ENCODE data around the gene PLXNA2. TPM values are rescaled to one million over a fixed set of nuclear protein-coding genes. Genes with fewer than 3 reads are reported as not detected.

PLXNA2 gene
- total and polyA plus RNA-seq, 2 donors: 1.9 to 5.6 TPM

GRCh38 chr1:208024406-208024805 lies 219.8 kb downstream of the PLXNA2 start:
- DNase-seq (ENCODE audit: low read depth in 6 of 9, low spot score in 9 of 9): no peak
- H3K4me1 ChIP-seq (ENCODE audit: control insufficient read depth in 2 of 2, insufficient read depth in 2 of 2, low read length in 2 of 2): peaks cover 18 to 59% of the 10 kb centered on the region in 2 donors
- no peaks in the 10 kb centered on the region for H3K9me3 ChIP-seq (ENCODE audit: control insufficient read depth in 2 of 2, insufficient read depth in 1 of 2, low read length in 1 of 2)
- no peak overlapping the region for H3K4me3 ChIP-seq (ENCODE audit: low read length in 2 of 2)
- peaks cover 2 to 6% of the 10 kb centered on the region in 2 donors for H3K36me3 ChIP-seq (ENCODE audit: control insufficient read depth in 2 of 2, insufficient read depth in 2 of 2, low read length in 1 of 2)
- H3K27ac ChIP-seq (ENCODE audit: low read depth in 1 of 2, low read length in 1 of 2): no peak overlapping the region
- H3K27me3 ChIP-seq (ENCODE audit: control insufficient read depth in 2 of 2, insufficient read depth in 1 of 2, low read length in 1 of 2): no peaks in the 10 kb centered on the region
- WGBS: 98% methylated on average over 6 of the region's 6 CpGs

DNA sequence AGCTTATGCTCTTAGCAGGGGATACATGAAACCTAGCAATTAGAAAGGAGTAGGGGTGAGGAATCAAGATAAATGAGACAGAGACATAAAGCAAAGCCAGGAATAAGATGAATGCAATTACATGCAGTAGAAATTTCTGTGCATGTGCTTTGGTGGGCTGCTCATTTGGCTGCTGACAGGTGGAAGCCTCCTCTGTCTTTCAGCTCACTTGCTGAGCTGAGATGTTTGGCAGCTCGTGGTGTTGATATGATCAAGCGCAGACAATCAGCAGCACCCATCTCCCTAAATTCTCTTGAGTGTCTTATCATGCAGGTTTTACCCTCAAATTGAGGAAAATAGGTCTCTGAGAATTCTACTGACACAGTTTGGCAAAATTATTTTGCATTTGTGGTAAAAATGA lies 224.9 kb downstream of the PLXNA2 start:
- no peaks in the 10 kb centered on the region for H3K27me3 ChIP-seq (ENCODE audit: control insufficient read depth in 2 of 2, insufficient read depth in 1 of 2, low read length in 1 of 2)
- H3K9me3 ChIP-seq (ENCODE audit: control insufficient read depth in 2 of 2, insufficient read depth in 1 of 2, low read length in 1 of 2): no peaks in the 10 kb centered on the region
- DNase-seq (ENCODE audit: low read depth in 6 of 9, low spot score in 9 of 9): peak in 2 of 9 donors; percentile 40 to 57
- no peak overlapping the region for H3K4me3 ChIP-seq (ENCODE audit: low read length in 2 of 2)
- H3K27ac ChIP-seq (ENCODE audit: low read depth in 1 of 2, low read length in 1 of 2): no peak overlapping the region
- H3K36me3 ChIP-seq (ENCODE audit: control insufficient read depth in 2 of 2, insufficient read depth in 2 of 2, low read length in 1 of 2): no peaks in the 10 kb centered on the region
- 64% methylated on average over 2 of the region's 2 CpGs for WGBS
- H3K4me1 ChIP-seq (ENCODE audit: control insufficient read depth in 2 of 2, insufficient read depth in 2 of 2, low read length in 2 of 2): peaks cover 5 to 29% of the 10 kb centered on the region in 2 donors

DNA sequence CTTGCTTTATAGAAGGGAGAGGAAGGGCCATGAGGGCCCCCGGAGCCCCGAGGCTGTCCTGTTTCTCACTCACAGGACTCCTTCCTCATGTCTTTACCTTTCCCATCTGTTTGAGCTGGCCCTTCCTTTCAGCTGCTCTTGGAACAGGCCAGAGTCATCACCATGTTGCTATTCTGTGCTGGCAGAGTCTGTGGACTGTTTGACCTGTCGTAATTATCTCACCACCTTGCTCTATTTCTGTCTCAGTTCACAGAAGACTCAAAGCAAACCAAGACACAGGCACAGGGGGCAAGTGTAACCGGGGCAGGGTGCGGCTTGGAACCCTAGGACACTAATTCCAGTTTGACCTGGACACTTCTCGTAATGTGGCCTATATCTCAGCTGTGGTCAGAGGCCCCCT lies 228.9 kb downstream of the PLXNA2 start:
- Histone ChIP-seq H3K9me3 (ENCODE audit: control insufficient read depth in 2 of 2, insufficient read depth in 1 of 2, low read length in 1 of 2) (no peaks in the 10 kb centered on the region), H3K27ac (ENCODE audit: low read depth in 1 of 2, low read length in 1 of 2) (no peak overlapping the region), H3K27me3 (ENCODE audit: control insufficient read depth in 2 of 2, insufficient read depth in 1 of 2, low read length in 1 of 2) (no peaks in the 10 kb centered on the region), H3K4me1 (ENCODE audit: control insufficient read depth in 2 of 2, insufficient read depth in 2 of 2, low read length in 2 of 2) (peaks cover 0 to 11% of the 10 kb centered on the region in 2 donors), H3K36me3 (ENCODE audit: control insufficient read depth in 2 of 2, insufficient read depth in 2 of 2, low read length in 1 of 2) (no peaks in the 10 kb centered on the region), H3K4me3 (ENCODE audit: low read length in 2 of 2) (no peak overlapping the region)
- 92% methylated on average over 6 of the region's 6 CpGs for WGBS
- no peak for DNase-seq (ENCODE audit: low read depth in 6 of 9, low spot score in 9 of 9)

GRCh38 chr1:208013210-208013609 lies 231.0 kb downstream of the PLXNA2 start:
- 98% methylated on average over 2 of the region's 2 CpGs for WGBS
- peaks cover 0 to 3% of the 10 kb centered on the region in 2 donors for H3K4me1 ChIP-seq (ENCODE audit: control insufficient read depth in 2 of 2, insufficient read depth in 2 of 2, low read length in 2 of 2)
- H3K27ac ChIP-seq (ENCODE audit: low read depth in 1 of 2, low read length in 1 of 2): no peak overlapping the region
- no peaks in the 10 kb centered on the region for H3K36me3 ChIP-seq (ENCODE audit: control insufficient read depth in 2 of 2, insufficient read depth in 2 of 2, low read length in 1 of 2)
- DNase-seq (ENCODE audit: low read depth in 6 of 9, low spot score in 9 of 9): no peak
- H3K27me3 ChIP-seq (ENCODE audit: control insufficient read depth in 2 of 2, insufficient read depth in 1 of 2, low read length in 1 of 2): no peaks in the 10 kb centered on the region
- H3K4me3 ChIP-seq (ENCODE audit: low read length in 2 of 2): no peak overlapping the region
- H3K9me3 ChIP-seq (ENCODE audit: control insufficient read depth in 2 of 2, insufficient read depth in 1 of 2, low read length in 1 of 2): no peaks in the 10 kb centered on the region

GRCh38 chr1:208012721-208013120 lies 231.5 kb downstream of the PLXNA2 start:
- Histone ChIP-seq H3K4me1 (ENCODE audit: control insufficient read depth in 2 of 2, insufficient read depth in 2 of 2, low read length in 2 of 2) (peaks cover 0 to 3% of the 10 kb centered on the region in 2 donors), H3K36me3 (ENCODE audit: control insufficient read depth in 2 of 2, insufficient read depth in 2 of 2, low read length in 1 of 2) (no peaks in the 10 kb centered on the region), H3K27ac (ENCODE audit: low read depth in 1 of 2, low read length in 1 of 2) (no peak overlapping the region), H3K9me3 (ENCODE audit: control insufficient read depth in 2 of 2, insufficient read depth in 1 of 2, low read length in 1 of 2) (no peaks in the 10 kb centered on the region), H3K4me3 (ENCODE audit: low read length in 2 of 2) (no peak overlapping the region), H3K27me3 (ENCODE audit: control insufficient read depth in 2 of 2, insufficient read depth in 1 of 2, low read length in 1 of 2) (no peaks in the 10 kb centered on the region)
- WGBS: 48% methylated on average over 2 of the region's 2 CpGs
- DNase-seq (ENCODE audit: low read depth in 6 of 9, low spot score in 9 of 9): no peak

DNA sequence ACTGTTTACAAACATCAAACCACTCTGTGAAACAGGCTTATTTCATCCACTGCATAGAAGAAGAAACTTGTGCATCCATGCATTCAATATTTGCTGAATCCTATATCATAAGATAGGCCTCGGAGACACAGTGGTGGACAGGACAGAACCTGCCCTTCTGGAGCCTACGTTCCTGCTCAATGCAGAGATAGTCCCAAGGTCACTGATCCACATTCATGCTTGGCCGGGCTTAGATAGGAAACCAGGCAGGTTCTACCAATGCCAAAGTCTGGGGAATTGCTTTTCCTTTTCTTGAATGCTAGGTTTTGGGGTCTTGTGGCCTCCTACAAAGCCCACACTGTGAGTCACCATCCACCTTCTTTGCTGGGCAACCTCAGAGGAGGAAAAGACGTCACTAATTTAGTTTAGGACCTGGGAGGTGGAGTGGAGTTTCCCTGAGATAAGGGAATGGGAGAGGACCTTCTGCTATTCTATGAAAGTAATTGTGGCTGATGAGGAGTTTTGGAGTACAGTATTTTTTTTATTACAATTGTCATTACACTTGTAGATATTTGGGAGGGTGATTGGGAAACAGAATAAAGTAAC lies 233.6 kb downstream of the PLXNA2 start:
- Histone ChIP-seq H3K36me3 (ENCODE audit: control insufficient read depth in 2 of 2, insufficient read depth in 2 of 2, low read length in 1 of 2) (no peaks in the 10 kb centered on the region), H3K4me1 (ENCODE audit: control insufficient read depth in 2 of 2, insufficient read depth in 2 of 2, low read length in 2 of 2) (no peaks in the 10 kb centered on the region), H3K4me3 (ENCODE audit: low read length in 2 of 2) (no peak overlapping the region), H3K27ac (ENCODE audit: low read depth in 1 of 2, low read length in 1 of 2) (no peak overlapping the region), H3K27me3 (ENCODE audit: control insufficient read depth in 2 of 2, insufficient read depth in 1 of 2, low read length in 1 of 2) (no peaks in the 10 kb centered on the region), H3K9me3 (ENCODE audit: control insufficient read depth in 2 of 2, insufficient read depth in 1 of 2, low read length in 1 of 2) (no peaks in the 10 kb centered on the region)
- 95% methylated on average over 4 of the region's 4 CpGs for WGBS
- DNase-seq (ENCODE audit: low read depth in 6 of 9, low spot score in 9 of 9): no peak

DNA sequence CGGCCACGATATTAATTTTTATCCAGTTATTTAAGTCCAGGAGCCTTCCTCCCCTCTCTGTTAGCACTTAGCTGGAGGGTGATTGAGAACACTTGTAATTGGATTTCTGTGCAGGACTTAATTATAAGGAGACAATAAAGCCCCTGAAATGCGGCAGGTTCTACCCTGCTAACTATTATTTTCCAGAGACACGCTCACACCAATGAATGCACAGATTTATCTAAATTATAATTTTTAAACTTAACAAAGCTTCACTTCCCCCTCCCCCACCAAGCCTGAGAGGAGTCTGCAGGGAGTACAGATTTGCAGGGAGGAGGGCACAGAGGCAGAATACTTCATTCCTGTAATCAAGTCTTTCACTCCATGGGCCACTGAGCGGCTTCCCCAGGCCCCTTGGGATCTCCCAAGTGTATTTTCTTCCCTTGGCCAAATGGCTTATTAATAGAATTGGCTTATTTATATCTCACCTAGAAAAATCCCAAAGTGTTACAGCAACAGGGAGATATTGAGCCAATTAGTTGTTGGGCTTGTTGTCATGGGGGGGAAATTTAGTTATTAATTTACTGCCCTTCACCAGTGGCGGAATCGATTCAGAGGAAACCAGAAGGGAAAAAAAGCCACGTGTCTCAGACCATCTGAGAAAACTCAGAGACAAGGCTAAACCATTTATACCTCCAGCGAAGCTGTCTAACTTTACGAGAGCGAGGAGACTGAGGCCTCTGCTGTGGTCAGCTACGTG lies 234.3 kb downstream of the PLXNA2 start:
- H3K4me1 ChIP-seq (ENCODE audit: control insufficient read depth in 2 of 2, insufficient read depth in 2 of 2, low read length in 2 of 2): no peaks in the 10 kb centered on the region
- no peak overlapping the region for H3K27ac ChIP-seq (ENCODE audit: low read depth in 1 of 2, low read length in 1 of 2)
- no peak for DNase-seq (ENCODE audit: low read depth in 6 of 9, low spot score in 9 of 9)
- no peaks in the 10 kb centered on the region for H3K36me3 ChIP-seq (ENCODE audit: control insufficient read depth in 2 of 2, insufficient read depth in 2 of 2, low read length in 1 of 2)
- WGBS: 94% methylated on average over 12 of the region's 12 CpGs
- no peaks in the 10 kb centered on the region for H3K27me3 ChIP-seq (ENCODE audit: control insufficient read depth in 2 of 2, insufficient read depth in 1 of 2, low read length in 1 of 2)
- no peaks in the 10 kb centered on the region for H3K9me3 ChIP-seq (ENCODE audit: control insufficient read depth in 2 of 2, insufficient read depth in 1 of 2, low read length in 1 of 2)
- H3K4me3 ChIP-seq (ENCODE audit: low read length in 2 of 2): no peak overlapping the region

DNA sequence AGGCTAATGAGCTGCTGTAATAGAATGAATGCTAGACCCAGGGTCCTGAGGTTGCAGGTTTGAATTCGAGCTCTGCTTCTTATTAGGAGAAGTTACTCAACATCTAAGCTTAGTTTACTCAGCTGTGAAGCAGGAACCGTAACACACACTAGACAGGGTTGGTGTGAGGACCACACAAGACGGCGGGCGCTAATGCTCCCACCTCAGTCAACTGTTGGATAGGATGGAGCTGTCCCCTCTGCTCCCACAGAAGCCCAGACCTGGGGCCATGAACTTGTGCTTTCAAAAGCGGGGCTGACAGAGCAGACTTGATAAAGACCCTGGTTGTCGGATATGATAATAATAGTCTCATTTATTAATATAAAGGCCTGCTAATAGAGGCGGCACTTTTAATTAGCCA lies 234.9 kb downstream of the PLXNA2 start:
- Histone ChIP-seq H3K4me1 (ENCODE audit: control insufficient read depth in 2 of 2, insufficient read depth in 2 of 2, low read length in 2 of 2) (no peaks in the 10 kb centered on the region), H3K36me3 (ENCODE audit: control insufficient read depth in 2 of 2, insufficient read depth in 2 of 2, low read length in 1 of 2) (no peaks in the 10 kb centered on the region), H3K27me3 (ENCODE audit: control insufficient read depth in 2 of 2, insufficient read depth in 1 of 2, low read length in 1 of 2) (no peaks in the 10 kb centered on the region), H3K4me3 (ENCODE audit: low read length in 2 of 2) (no peak overlapping the region), H3K9me3 (ENCODE audit: control insufficient read depth in 2 of 2, insufficient read depth in 1 of 2, low read length in 1 of 2) (no peaks in the 10 kb centered on the region), H3K27ac (ENCODE audit: low read depth in 1 of 2, low read length in 1 of 2) (no peak overlapping the region)
- WGBS: 97% methylated on average over 8 of the region's 8 CpGs
- no peak for DNase-seq (ENCODE audit: low read depth in 6 of 9, low spot score in 9 of 9)

DNA sequence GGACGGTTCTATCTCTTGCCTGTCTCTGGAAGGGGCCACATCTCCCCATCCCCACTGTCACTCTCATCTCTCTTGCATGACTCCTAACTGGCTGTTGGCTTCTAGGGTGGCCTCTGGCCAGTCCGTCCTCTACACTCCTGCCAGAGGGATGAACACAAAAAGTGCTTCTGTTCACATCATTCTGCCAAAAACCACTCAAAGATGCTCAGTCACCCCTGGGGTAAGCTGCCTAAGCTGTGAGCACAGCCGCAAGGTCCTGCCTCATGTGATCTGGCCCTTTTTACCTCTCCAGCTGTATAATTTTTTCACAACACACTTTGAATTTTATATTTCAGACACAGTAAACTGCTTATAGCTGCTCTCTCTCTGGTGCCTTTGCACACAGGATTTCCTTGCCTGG lies 235.7 kb downstream of the PLXNA2 start:
- H3K4me1 ChIP-seq (ENCODE audit: control insufficient read depth in 2 of 2, insufficient read depth in 2 of 2, low read length in 2 of 2): no peaks in the 10 kb centered on the region
- no peak overlapping the region for H3K4me3 ChIP-seq (ENCODE audit: low read length in 2 of 2)
- H3K27me3 ChIP-seq (ENCODE audit: control insufficient read depth in 2 of 2, insufficient read depth in 1 of 2, low read length in 1 of 2): no peaks in the 10 kb centered on the region
- no peak overlapping the region for H3K27ac ChIP-seq (ENCODE audit: low read depth in 1 of 2, low read length in 1 of 2)
- no peak for DNase-seq (ENCODE audit: low read depth in 6 of 9, low spot score in 9 of 9)
- H3K36me3 ChIP-seq (ENCODE audit: control insufficient read depth in 2 of 2, insufficient read depth in 2 of 2, low read length in 1 of 2): no peaks in the 10 kb centered on the region
- 98% methylated on average over 3 of the region's 3 CpGs for WGBS
- H3K9me3 ChIP-seq (ENCODE audit: control insufficient read depth in 2 of 2, insufficient read depth in 1 of 2, low read length in 1 of 2): no peaks in the 10 kb centered on the region
